SK-N-SH (cell line): ENCODE results near the gene BCHE. TPM values are rescaled to one million over a fixed set of nuclear protein-coding genes. Genes with fewer than 3 reads are reported as not detected.

ENCODE experiments used
- CTCF ChIA-PET: fragments of 300-600, 350-600 bp; formaldehyde crosslinking; extraction: SDS; loops from one replicate; lab custom pipeline; 2021; lab: Yijun Ruan, JAX
- POLR2A ChIA-PET: fragments of 350-600 bp; sonication (Branson Sonifier 250); formaldehyde crosslinking; extraction: SDS; loops from one replicate; lab custom pipeline; 2020; ENCODE audit warnings: antibody characterized with exemption, inconsistent platforms; lab: Yijun Ruan, JAX
- DNase-seq: peaks from one replicate; pipeline ENCODE4 v3.0.0; 2012
- H2AFZ ChIP-seq: fragments of 200-600 bp; sonication (generic); 2 replicates; pipeline ENCODE4 v1.8.1; 2016; ENCODE audit warnings: antibody characterized with exemption, mild to moderate bottlenecking, low read depth
- H3F3A ChIP-seq: fragments of 200-600 bp; sonication (generic); replicated peaks from 2 replicates; pipeline ENCODE3; 2016; ENCODE audit warnings: antibody characterized with exemption, mild to moderate bottlenecking; ENCODE audit not compliant: insufficient read depth
- H3K27ac ChIP-seq, 2 experiments: fragments of 200-500 bp in 1 of 2; fragments of 200-600 bp in 1 of 2; sonication (Bioruptor generic) in 1 of 2; sonication (generic), shearing (Covaris generic) in 1 of 2; 2 replicates each; pipeline versions ENCODE4 v1.5.1 to v1.6.1; 2014 to 2016; ENCODE audit warnings: low read depth in 2 of 2, inconsistent platforms in 1 of 2, low read length in 1 of 2, mild to moderate bottlenecking in 1 of 2, mixed read lengths in 1 of 2
- H3K27me3 ChIP-seq: fragments of 200-600 bp; sonication (generic), shearing (Covaris generic); 2 replicates; pipeline ENCODE4 v1.6.1; 2016; ENCODE audit warnings: mixed run types; ENCODE audit not compliant: insufficient read depth
- H3K36me3 ChIP-seq, 2 experiments: fragments of 200-500 bp in 1 of 2; fragments of 200-600 bp in 1 of 2; sonication (Bioruptor generic) in 1 of 2; sonication (generic) in 1 of 2; replicated peaks in 1 of 2; 2 replicates each; pipeline versions ENCODE3 to v1.5.1; 2014 to 2016; ENCODE audit warnings: low read length in 1 of 2, mild to moderate bottlenecking in 1 of 2; ENCODE audit not compliant: insufficient read depth in 2 of 2, control insufficient read depth in 1 of 2
- H3K4me1 ChIP-seq, 2 experiments: fragments of 200-500 bp in 1 of 2; fragments of 200-600 bp in 1 of 2; sonication (Bioruptor generic) in 1 of 2; sonication (generic), shearing (Covaris generic) in 1 of 2; 2 replicates each; pipeline versions ENCODE4 v1.5.1 to v1.6.1; 2014 to 2016; ENCODE audit warnings: low read depth in 1 of 2, low read length in 1 of 2, mixed run types in 1 of 2; ENCODE audit not compliant: insufficient read depth in 2 of 2, control insufficient read depth in 1 of 2
- H3K4me2 ChIP-seq: fragments of 200-600 bp; sonication (generic), shearing (Covaris generic); 2 replicates; pipeline ENCODE4 v1.6.1; 2017; ENCODE audit warnings: mixed run types
- H3K4me3 ChIP-seq, 2 experiments: fragments of 200-500 bp in 1 of 2; fragments of 200-600 bp in 1 of 2; sonication (Bioruptor generic) in 1 of 2; sonication (generic), shearing (Covaris generic) in 1 of 2; 2 replicates each; pipeline versions ENCODE4 v1.5.1 to v1.8.1; 2014 to 2016; ENCODE audit warnings: low read depth in 2 of 2, inconsistent platforms in 1 of 2, low read length in 1 of 2, mild to moderate bottlenecking in 1 of 2, mixed read lengths in 1 of 2, moderate library complexity in 1 of 2
- H3K79me2 ChIP-seq: fragments of 200-600 bp; sonication (generic); 2 replicates; pipeline ENCODE4 v1.8.1; 2017; ENCODE audit warnings: mild to moderate bottlenecking; ENCODE audit not compliant: insufficient read depth
- H3K9ac ChIP-seq: fragments of 200-600 bp; sonication (generic); 2 replicates; pipeline ENCODE4 v1.6.1; 2017; ENCODE audit warnings: mixed run types
- H3K9me2 ChIP-seq: fragments of 200-600 bp; sonication (generic); 2 replicates; pipeline ENCODE4 v1.6.1; 2017; ENCODE audit warnings: mixed run types
- H3K9me3 ChIP-seq: fragments of 200-600 bp; sonication (generic); 2 replicates; pipeline ENCODE4 v1.6.1; 2017; ENCODE audit warnings: mixed run types, mild to moderate bottlenecking, moderate library complexity
- H4K20me1 ChIP-seq: fragments of 200-600 bp; sonication (generic); 2 replicates; pipeline ENCODE4 v1.6.1; 2017; ENCODE audit warnings: mild to moderate bottlenecking, mixed run types; ENCODE audit not compliant: insufficient read depth
- CHD2 ChIP-seq: fragments of 150-350 bp; IDR thresholded peaks from 2 replicates; pipeline ENCODE4 v1.6.1; 2018; ENCODE audit warnings: low read length; ENCODE audit not compliant: partially characterized antibody
- CTCF ChIP-seq: fragments of 200-600 bp; sonication (generic); IDR thresholded peaks from 2 replicates; pipeline ENCODE4 v1.6.1; 2017; ENCODE audit warnings: antibody characterized with exemption, mild to moderate bottlenecking, moderate library complexity
- EZH2phosphoT487 ChIP-seq: fragments of 200-600 bp; sonication (generic); IDR thresholded peaks from 2 replicates; pipeline ENCODE4 v1.6.1; 2017; ENCODE audit warnings: low read depth, mixed run types, mild to moderate bottlenecking, antibody characterized with exemption, moderate library complexity, borderline replicate concordance
- FOXJ3 ChIP-seq: sonication (generic); formaldehyde crosslinking; IDR thresholded peaks from 2 replicates; pipeline ENCODE4 v1.5.1; 2020; ENCODE audit warnings: mild to moderate bottlenecking, missing genetic modification reagents
- FOXM1 ChIP-seq: IDR thresholded peaks from 2 replicates; pipeline ENCODE4 v1.4.0; 2012; ENCODE audit warnings: low read depth, mild to moderate bottlenecking
- IRF3 ChIP-seq: fragments of 150-350 bp; IDR thresholded peaks from 2 replicates; pipeline ENCODE4 v1.6.1; 2016; ENCODE audit warnings: mild to moderate bottlenecking, low read depth, low read length
- JUND ChIP-seq: IDR thresholded peaks from 2 replicates; pipeline ENCODE4 v1.4.0; 2012
- MEF2A ChIP-seq: IDR thresholded peaks from 2 replicates; pipeline ENCODE4 v1.4.0; 2012; ENCODE audit warnings: low read depth, borderline replicate concordance
- NFIC ChIP-seq: IDR thresholded peaks from 2 replicates; pipeline ENCODE4 v1.4.0; 2012; ENCODE audit warnings: borderline replicate concordance
- PBX3 ChIP-seq: IDR thresholded peaks from 2 replicates; pipeline ENCODE4; 2012
- POLR2AphosphoS5 ChIP-seq: IDR thresholded peaks from 2 replicates; pipeline ENCODE4 v1.6.1; 2012; ENCODE audit warnings: low read depth, low read length
- RAD21 ChIP-seq: IDR thresholded peaks from 2 replicates; pipeline ENCODE4 v1.6.1; 2012; ENCODE audit warnings: mild to moderate bottlenecking, low read length
- REST ChIP-seq: IDR thresholded peaks from 2 replicates; pipeline ENCODE4 v1.6.1; 2012; ENCODE audit warnings: mild to moderate bottlenecking, low read depth, low read length, moderate library complexity
- RFX5 ChIP-seq: IDR thresholded peaks from 2 replicates; pipeline ENCODE4 v1.6.1; 2012; ENCODE audit warnings: mild to moderate bottlenecking, improper control_type of control experiment, low read length
- SMC3 ChIP-seq: IDR thresholded peaks from 2 replicates; pipeline ENCODE4 v1.6.1; 2012; ENCODE audit warnings: low read depth, low read length, improper control_type of control experiment
- TAF1 ChIP-seq: IDR thresholded peaks from 2 replicates; pipeline ENCODE4 v1.6.1; 2012; ENCODE audit warnings: low read depth, mild to moderate bottlenecking, low read length, moderate library complexity, borderline replicate concordance
- TCF12 ChIP-seq: IDR thresholded peaks from 2 replicates; pipeline ENCODE4 v1.4.0; 2012
- TEAD4 ChIP-seq: IDR thresholded peaks from 2 replicates; pipeline ENCODE4 v1.4.0; 2012; ENCODE audit warnings: mild to moderate bottlenecking, borderline replicate concordance; ENCODE audit not compliant: insufficient read depth
- USF2 ChIP-seq: fragments of 150-350 bp; IDR thresholded peaks from 2 replicates; pipeline ENCODE4 v1.6.1; 2017; ENCODE audit warnings: antibody characterized with exemption, low read length, low read depth, borderline replicate concordance
- YY1 ChIP-seq: IDR thresholded peaks from 2 replicates; pipeline ENCODE4 v1.4.0; 2012; ENCODE audit warnings: low read depth, mild to moderate bottlenecking
- WGBS: methylation state at CpG from one replicate; pipeline ENCODE4 v1.1.6; 2017; ENCODE audit warnings: low lambda C conversion rate; 5-methylcytosine and 5-hydroxymethylcytosine counted together
- polyA plus RNA-seq, 3 experiments: library from polyadenylated mRNA; depleted of rRNA; stranded (reverse); fragments of >200 nt; gene quantifications; 2 replicates each; pipeline ENCODE4 v1.2.3, GENCODE V29; 2012

The BCHE gene
- polyA plus RNA-seq, 1 of the 3 experiments (the other 2 are of a cell fraction), result not detected

GRCh38 chr3:165742351-165742750 is 94.9 kb downstream of the BCHE start:
- Histone ChIP-seq H2AFZ (no peak overlapping the region), H3K4me2 (no peak overlapping the region), H3K9me2 (no peaks in the 10 kb centered on the region), H3K4me3 (no peak overlapping the region), H3F3A (no peaks in the 10 kb centered on the region), H3K27ac (no peak overlapping the region), H3K79me2 (no peaks in the 10 kb centered on the region), H4K20me1 (no peaks in the 10 kb centered on the region), H3K9me3 (no peaks in the 10 kb centered on the region), H3K36me3 (no peaks in the 10 kb centered on the region), H3K4me1 (no peaks in the 10 kb centered on the region), H3K9ac (no peak overlapping the region), H3K27me3 (no peaks in the 10 kb centered on the region)
- POLR2A ChIA-PET, result no interaction called here
- no peak for DNase-seq
- CTCF ChIA-PET, result no interaction called here
- no peak for TF ChIP-seq FOXJ3 (CRISPR knock-in tag)
- TF ChIP-seq FOXM1, result no peak
- TF ChIP-seq NFIC, result no peak
- TF ChIP-seq RAD21, result no peak
- TF ChIP-seq POLR2AphosphoS5, result no peak
- no peak for TF ChIP-seq USF2
- no peak for TF ChIP-seq EZH2phosphoT487
- no peak for TF ChIP-seq CHD2
- TF ChIP-seq TCF12, result no peak

DNA sequence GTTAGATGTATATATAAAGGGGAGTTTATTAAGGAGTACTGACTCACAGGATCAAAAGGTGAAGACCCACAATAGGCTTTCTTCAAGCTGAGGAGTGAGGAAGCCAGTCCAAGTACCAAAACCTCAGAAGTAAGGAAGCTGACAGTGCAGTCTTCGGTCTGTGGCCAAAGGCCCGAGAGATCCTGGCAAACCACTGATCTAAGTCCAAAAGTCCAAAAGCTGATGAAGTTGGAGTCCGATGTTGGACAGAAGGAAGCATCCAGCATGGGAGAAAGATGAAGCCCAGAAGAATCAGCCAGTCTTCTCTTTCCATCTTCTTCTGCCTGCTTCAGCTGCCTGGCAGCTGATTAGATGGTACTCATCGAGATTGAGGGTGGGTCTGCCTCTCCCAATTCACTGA is 107.5 kb downstream of the BCHE start:
- no peak overlapping the region for H3K4me3 ChIP-seq
- H3K27ac ChIP-seq, result no peak overlapping the region
- no peak overlapping the region for H2AFZ ChIP-seq
- no peaks in the 10 kb centered on the region for H3K4me1 ChIP-seq
- no peaks in the 10 kb centered on the region for H3K9me2 ChIP-seq
- H3K27me3 ChIP-seq, result no peaks in the 10 kb centered on the region
- H3K4me2 ChIP-seq, result no peak overlapping the region
- H3F3A ChIP-seq, result no peaks in the 10 kb centered on the region
- WGBS, result 13% methylated on average over 4 of the region's 4 CpGs
- ChIA-PET POLR2A (no interaction called here), CTCF (no interaction called here)
- H3K9me3 ChIP-seq, result no peaks in the 10 kb centered on the region
- no peaks in the 10 kb centered on the region for H4K20me1 ChIP-seq
- no peak overlapping the region for H3K9ac ChIP-seq
- DNase-seq, result no peak
- H3K36me3 ChIP-seq, result no peaks in the 10 kb centered on the region
- no peaks in the 10 kb centered on the region for H3K79me2 ChIP-seq
- TF ChIP-seq TCF12 (no peak), RFX5 (no peak), TAF1 (no peak), YY1 (no peak), RAD21 (no peak), REST (no peak), PBX3 (no peak), USF2 (no peak), IRF3 (no peak), JUND (no peak), CTCF (no peak), SMC3 (no peak), MEF2A (no peak), TEAD4 (no peak)
